Nephron progenitor cell (in vitro differentiated cells): ENCODE measurements around the gene PDXP.

Experiments used
- DNase-seq: peaks from one replicate; pipeline ENCODE4 v3.0.0; 2021
- H3K27ac Mint-ChIP-seq: 2 replicates; pipeline ENCODE4 v1.8.0; 2021; ENCODE audit warnings: mild to moderate bottlenecking, moderate library complexity, mixed read lengths
- H3K27me3 Mint-ChIP-seq: 2 replicates; pipeline ENCODE4 v1.8.0; 2021; ENCODE audit warnings: mild to moderate bottlenecking, low read depth, mixed read lengths; ENCODE audit not compliant: poor library complexity
- H3K36me3 Mint-ChIP-seq: 2 replicates; pipeline ENCODE4 v1.8.0; 2021; ENCODE audit warnings: low read depth, mixed read lengths
- H3K4me1 Mint-ChIP-seq: 2 replicates; pipeline ENCODE4 v1.8.0; 2021; ENCODE audit warnings: mixed read lengths
- H3K4me3 Mint-ChIP-seq: 2 replicates; pipeline ENCODE4 v1.8.0; 2021; ENCODE audit warnings: mild to moderate bottlenecking, moderate library complexity, mixed read lengths
- H3K9me3 Mint-ChIP-seq: 2 replicates; pipeline ENCODE4 v1.8.0; 2021; ENCODE audit warnings: mild to moderate bottlenecking, moderate library complexity, mixed read lengths
- TF ChIP-seq, protein P1 (sequence below): fragments of 200-600 bp; sonication (generic); IDR thresholded peaks from 2 replicates; pipeline ENCODE4 v1.5.0; 2021; ENCODE audit warnings: antibody characterized with exemption

Gene PDXP

DNA sequence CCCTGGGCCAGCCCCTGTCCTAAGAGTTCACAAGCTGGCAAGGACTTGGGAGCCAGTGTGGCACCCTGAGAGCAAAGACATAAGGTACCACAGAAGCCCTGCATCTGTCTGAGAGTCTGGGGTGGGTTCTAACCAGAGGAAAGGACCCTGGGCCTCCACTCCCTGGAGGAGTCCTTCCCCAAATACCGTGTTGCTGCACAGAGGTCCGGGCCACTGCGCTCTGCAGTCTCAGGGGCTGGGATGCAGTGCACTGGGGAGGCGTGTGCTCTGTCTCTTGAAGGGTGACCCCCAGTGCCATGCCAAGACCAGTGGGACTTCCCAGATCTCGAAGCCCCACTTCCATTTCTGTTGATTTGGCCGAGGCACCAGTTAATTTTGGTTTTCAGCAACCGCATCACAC lies 23.4 kb upstream of the PDXP start:
- Mint-ChIP-seq H3K27me3 (no peaks in the 10 kb centered on the region), H3K4me3 (no peak overlapping the region), H3K36me3 (no peaks in the 10 kb centered on the region), H3K4me1 (peaks cover 76% of the 10 kb centered on the region), H3K9me3 (no peaks in the 10 kb centered on the region), H3K27ac (peak overlapping the region; percentile 96)
- TF ChIP-seq, protein P1, sequence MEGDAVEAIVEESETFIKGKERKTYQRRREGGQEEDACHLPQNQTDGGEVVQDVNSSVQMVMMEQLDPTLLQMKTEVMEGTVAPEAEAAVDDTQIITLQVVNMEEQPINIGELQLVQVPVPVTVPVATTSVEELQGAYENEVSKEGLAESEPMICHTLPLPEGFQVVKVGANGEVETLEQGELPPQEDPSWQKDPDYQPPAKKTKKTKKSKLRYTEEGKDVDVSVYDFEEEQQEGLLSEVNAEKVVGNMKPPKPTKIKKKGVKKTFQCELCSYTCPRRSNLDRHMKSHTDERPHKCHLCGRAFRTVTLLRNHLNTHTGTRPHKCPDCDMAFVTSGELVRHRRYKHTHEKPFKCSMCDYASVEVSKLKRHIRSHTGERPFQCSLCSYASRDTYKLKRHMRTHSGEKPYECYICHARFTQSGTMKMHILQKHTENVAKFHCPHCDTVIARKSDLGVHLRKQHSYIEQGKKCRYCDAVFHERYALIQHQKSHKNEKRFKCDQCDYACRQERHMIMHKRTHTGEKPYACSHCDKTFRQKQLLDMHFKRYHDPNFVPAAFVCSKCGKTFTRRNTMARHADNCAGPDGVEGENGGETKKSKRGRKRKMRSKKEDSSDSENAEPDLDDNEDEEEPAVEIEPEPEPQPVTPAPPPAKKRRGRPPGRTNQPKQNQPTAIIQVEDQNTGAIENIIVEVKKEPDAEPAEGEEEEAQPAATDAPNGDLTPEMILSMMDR, result no peak
- no peak for DNase-seq

DNA sequence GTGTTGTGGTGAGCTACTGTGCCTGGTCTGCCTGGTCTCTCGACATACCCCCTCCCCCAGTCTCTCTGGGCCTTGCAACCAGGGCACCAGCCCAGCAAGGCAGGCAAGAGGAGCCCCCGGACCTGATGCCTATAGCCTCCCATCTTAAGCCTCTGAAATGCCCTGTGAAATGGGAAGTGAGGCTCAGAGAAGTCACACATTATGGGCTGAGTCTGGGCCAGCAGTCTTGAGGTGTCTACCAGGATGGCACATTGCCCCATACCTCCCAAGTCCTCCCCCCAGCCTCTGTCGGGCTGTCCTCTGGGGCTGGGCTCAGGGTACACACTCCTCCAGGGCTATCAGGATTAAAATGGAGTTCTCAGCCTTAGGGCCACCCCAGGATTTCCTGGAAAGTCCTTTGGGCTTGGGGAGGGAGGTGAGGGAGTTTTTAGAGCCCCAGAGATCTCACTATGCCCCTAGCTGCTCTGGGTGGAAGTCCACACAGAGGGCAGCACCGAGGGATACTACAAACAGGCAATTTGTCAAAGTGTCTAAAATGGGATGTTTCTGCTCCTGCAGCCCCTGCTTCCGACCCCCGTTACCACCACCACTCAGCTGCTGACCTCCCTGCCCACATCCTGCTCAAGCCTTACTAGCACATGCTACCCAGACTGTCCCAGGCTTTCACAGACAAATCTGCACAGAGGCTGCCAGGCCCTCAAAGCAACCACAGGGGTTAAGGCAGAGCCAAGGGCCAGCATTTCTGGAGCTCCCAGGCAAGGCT lies 22.2 kb upstream of the PDXP start:
- TF ChIP-seq, protein P1, result no peak
- H3K27ac Mint-ChIP-seq, result peak overlapping the region; percentile 93

DNA sequence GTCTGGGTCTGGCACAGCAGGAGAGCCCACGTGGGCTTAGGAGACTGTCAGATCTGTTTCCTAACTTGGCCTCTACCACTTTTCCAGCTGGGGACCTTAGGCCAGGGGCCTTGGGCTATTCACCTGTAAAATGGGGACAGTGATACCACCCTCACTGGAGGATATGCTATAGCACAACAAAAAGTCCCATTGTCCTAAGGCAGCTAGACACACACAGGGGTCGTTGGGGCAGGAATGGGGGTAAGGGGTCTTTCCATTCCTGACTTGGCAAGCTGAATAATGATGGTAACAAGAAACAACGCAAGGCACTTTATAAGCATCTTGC lies 21.6 kb upstream of the PDXP start:
- Mint-ChIP-seq H3K4me3 (no peak overlapping the region), H3K27ac (peak overlapping the region; percentile 93), H3K27me3 (no peaks in the 10 kb centered on the region), H3K36me3 (no peaks in the 10 kb centered on the region), H3K4me1 (peaks cover 73% of the 10 kb centered on the region), H3K9me3 (no peaks in the 10 kb centered on the region)
- TF ChIP-seq, protein P1, result no peak
- no peak for DNase-seq

More for the DNA sequence above, 22.2 kb upstream of the PDXP start:
- H3K4me1 Mint-ChIP-seq, result peaks cover 78% of the 10 kb centered on the region
- H3K4me3 Mint-ChIP-seq, result peak overlapping the region; percentile 67
- no peaks in the 10 kb centered on the region for H3K27me3 Mint-ChIP-seq
- H3K9me3 Mint-ChIP-seq, result no peaks in the 10 kb centered on the region
- no peak for DNase-seq
- no peaks in the 10 kb centered on the region for H3K36me3 Mint-ChIP-seq

DNA sequence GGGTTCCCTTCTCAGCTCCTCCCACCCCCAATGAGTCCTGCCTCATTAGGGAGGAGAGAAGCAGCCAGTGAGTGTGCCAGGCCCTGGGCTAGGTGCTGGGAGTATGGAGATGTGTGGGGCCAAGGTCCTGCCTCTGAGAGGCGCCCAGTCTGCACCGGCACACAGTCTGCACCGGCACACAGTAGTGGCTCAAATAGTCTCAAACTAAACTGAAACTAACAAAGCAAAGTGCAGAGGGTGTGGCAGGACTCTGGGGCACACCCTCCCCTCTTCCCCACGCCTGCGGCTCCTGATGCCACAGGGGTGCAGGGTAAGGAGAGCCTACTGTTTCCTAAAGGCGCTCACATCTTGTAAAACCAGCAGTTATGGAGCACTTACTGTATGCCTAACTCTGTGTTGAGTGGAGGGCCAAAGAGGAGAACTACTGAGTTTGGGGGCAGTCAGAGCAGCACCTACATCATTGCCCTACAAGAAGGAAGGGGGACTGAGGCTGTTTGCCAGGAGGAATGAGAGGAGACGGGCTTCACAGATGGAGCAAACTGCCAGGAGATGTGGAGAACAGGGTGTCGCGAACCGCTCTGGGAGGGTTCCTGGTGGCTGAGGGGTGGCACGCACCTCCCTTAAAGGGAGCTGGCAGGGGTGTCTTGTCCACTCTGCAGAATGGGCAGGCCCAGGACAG lies 20.0 kb upstream of the PDXP start:
- Mint-ChIP-seq H3K4me3 (peak overlapping the region; percentile 85), H3K4me1 (peaks cover 68% of the 10 kb centered on the region), H3K9me3 (no peaks in the 10 kb centered on the region), H3K36me3 (peaks cover 3% of the 10 kb centered on the region), H3K27me3 (no peaks in the 10 kb centered on the region), H3K27ac (peak overlapping the region; percentile 41)
- TF ChIP-seq, protein P1, result no peak
- DNase-seq, result no peak

DNA sequence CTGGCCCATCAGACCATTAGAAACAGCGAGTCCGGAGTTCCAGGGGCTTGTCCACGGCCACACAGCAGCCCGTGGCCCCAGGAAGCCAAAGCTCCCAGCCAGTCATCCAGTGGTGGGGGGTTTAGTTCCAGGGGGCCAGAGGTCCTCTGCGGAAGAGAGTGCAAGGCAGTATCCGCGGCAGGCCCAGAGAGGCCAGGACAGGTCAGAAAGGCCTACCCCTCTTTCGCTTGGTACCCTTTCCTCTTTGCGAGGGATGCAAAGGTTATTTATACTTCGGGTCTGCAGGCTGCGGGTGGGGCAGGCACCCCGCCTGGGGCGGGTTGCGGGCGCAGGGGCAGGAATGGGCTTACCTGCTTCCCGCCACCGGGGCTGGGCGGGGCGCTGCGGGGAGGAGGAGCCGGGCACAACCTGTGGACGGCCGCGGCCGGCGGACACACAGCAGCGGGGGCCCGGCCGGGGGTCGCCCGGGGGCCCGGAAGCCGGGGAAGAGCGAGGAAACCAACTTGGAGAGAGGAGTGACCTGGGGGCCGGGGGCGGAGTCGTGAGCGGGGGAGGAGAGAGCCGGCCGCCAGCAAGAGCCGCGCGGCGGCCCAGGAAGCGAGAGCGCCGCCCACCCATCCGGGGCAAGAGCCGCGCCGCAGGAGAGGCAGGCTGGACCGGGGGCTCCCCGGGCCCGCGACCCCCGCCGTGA lies 19.3 kb upstream of the PDXP start, which contains the start of gene SH3BP1:
TSS of gene SH3BP1 (plus strand) at position 600 of the 691 bp plus-strand sequence. CDS start 119 bp downstream, outside the sequence.
- no peaks in the 10 kb centered on the region for H3K9me3 Mint-ChIP-seq
- TF ChIP-seq, protein P1, result no peak
- peaks cover 8% of the 10 kb centered on the region for H3K36me3 Mint-ChIP-seq
- peak within 1 kb of the TSS; percentile 41 for H3K27ac Mint-ChIP-seq
- H3K4me3 Mint-ChIP-seq, result peak within 1 kb of the TSS; percentile 85
- peaks cover 65% of the 10 kb centered on the region for H3K4me1 Mint-ChIP-seq
- peak; percentile 85 for DNase-seq
- no peaks in the 10 kb centered on the region for H3K27me3 Mint-ChIP-seq
